ENCODE measurements around the gene BSPRY.
"Not testable (repeated sequence)": the region's sequence is repeated elsewhere in the genome, so short reads cannot be mapped to it uniquely, and the experiment has no call there.

The BSPRY gene

GRCh38 chr9:113370806-113371325 lies 21.5 kb downstream of the BSPRY start:
- no peak for DNase-seq (ENCODE audit: low spot score)

- no peak for DNase-seq (ENCODE audit: low spot score)
Measured at GRCh38 chr9:113372059-113372458, 22.7 kb downstream of the BSPRY start.

GRCh38 chr9:113373256-113373655 lies 23.9 kb downstream of the BSPRY start:
- no peak for DNase-seq (ENCODE audit: low spot score)

- DNase-seq (ENCODE audit: low spot score), result no peak
Measured at GRCh38 chr9:113373676-113374392, 24.5 kb downstream of the BSPRY start.

GRCh38 chr9:113375057-113376023 lies 26.0 kb downstream of the BSPRY start:
- DNase-seq (ENCODE audit: low spot score), result no peak

GRCh38 chr9:113376634-113377567 lies 27.6 kb downstream of the BSPRY start, which contains the start of gene HDHD3:
HDHD3 (minus strand) TSS chr9:113376986; CDS start chr9:113374354, 2,632 bp downstream.
- DNase-seq (ENCODE audit: low spot score), result peak; percentile 86

- DNase-seq (ENCODE audit: low spot score), result not testable (repeated sequence)
Measured at GRCh38 chr9:113379094-113379828, 29.9 kb downstream of the BSPRY start.

GRCh38 chr9:113379829-113380210 lies 30.5 kb downstream of the BSPRY start:
- DNase-seq (ENCODE audit: low spot score), result not testable (repeated sequence)

GRCh38 chr9:113380869-113381378 lies 31.6 kb downstream of the BSPRY start:
- no peak for DNase-seq (ENCODE audit: low spot score)

GRCh38 chr9:113381441-113381840 lies 32.1 kb downstream of the BSPRY start:
- DNase-seq (ENCODE audit: low spot score), result not testable (repeated sequence)

- no peak for DNase-seq (ENCODE audit: low spot score)
Measured at GRCh38 chr9:113381909-113382411, 32.6 kb downstream of the BSPRY start.

GRCh38 chr9:113386571-113387393 lies 37.4 kb downstream of the BSPRY start:
- no peak for DNase-seq (ENCODE audit: low spot score)

- no peak for DNase-seq (ENCODE audit: low spot score)
Measured at GRCh38 chr9:113387560-113388230, 38.4 kb downstream of the BSPRY start.

- DNase-seq (ENCODE audit: low spot score), result no peak
Measured at GRCh38 chr9:113388833-113389232, 39.5 kb downstream of the BSPRY start.

GRCh38 chr9:113389451-113389850 lies 40.1 kb downstream of the BSPRY start:
- DNase-seq (ENCODE audit: low spot score), result no peak

GRCh38 chr9:113390192-113390960 lies 41.0 kb downstream of the BSPRY start:
- no peak for DNase-seq (ENCODE audit: low spot score)

- no peak for DNase-seq (ENCODE audit: low spot score)
Measured at GRCh38 chr9:113391917-113392316, 42.6 kb downstream of the BSPRY start.

- DNase-seq (ENCODE audit: low spot score), result no peak
Measured at GRCh38 chr9:113393281-113393680, 43.9 kb downstream of the BSPRY start.
